DMS114 treated with DMSO at 0.1 percent for 48 hours (cell line): ENCODE data around the gene FOXP3.

Source experiments
- DNase-seq: peaks from one replicate; lab custom pipeline; 2025; ENCODE audit not compliant: unreplicated experiment; lab: John Stamatoyannopoulos, UW

The FOXP3 gene

GRCh38 chrX:49250578-49250977 lies 13.9 kb downstream of the FOXP3 start:
- DNase-seq, result no peak

GRCh38 chrX:49250066-49250465 lies 14.4 kb downstream of the FOXP3 start:
- DNase-seq, result no peak

- no peak for DNase-seq
Observed at GRCh38 chrX:49249616-49250015, 14.9 kb downstream of the FOXP3 start.

- no peak for DNase-seq
Observed at GRCh38 chrX:49249071-49249470, 15.4 kb downstream of the FOXP3 start.

- DNase-seq, result no peak
Observed at GRCh38 chrX:49247916-49248811, 16.3 kb downstream of the FOXP3 start.

- no peak for DNase-seq
Observed at GRCh38 chrX:49247346-49247745, 17.2 kb downstream of the FOXP3 start.

GRCh38 chrX:49246541-49246940 lies 18.0 kb downstream of the FOXP3 start:
- no peak for DNase-seq

GRCh38 chrX:49244207-49244606 lies 20.3 kb downstream of the FOXP3 start:
- DNase-seq, result no peak

- DNase-seq, result no peak
Observed at GRCh38 chrX:49243166-49243565, 21.3 kb downstream of the FOXP3 start.

GRCh38 chrX:49242545-49243066 lies 21.9 kb downstream of the FOXP3 start:
- DNase-seq, result no peak

- DNase-seq, result no peak
Observed at GRCh38 chrX:49238735-49239134, 25.8 kb downstream of the FOXP3 start.

- no peak for DNase-seq
Observed at GRCh38 chrX:49237060-49237459, 27.4 kb downstream of the FOXP3 start.

GRCh38 chrX:49233887-49234555 lies 30.5 kb downstream of the FOXP3 start:
- no peak for DNase-seq

- no peak for DNase-seq
Observed at GRCh38 chrX:49233176-49233575, 31.3 kb downstream of the FOXP3 start, which contains the start of gene CACNA1F. TSS of gene CACNA1F (minus strand) at chrX:49233340. CDS start at chrX:49233309, 31 bp downstream.

- no peak for DNase-seq
Observed at GRCh38 chrX:49232525-49232924, 32.0 kb downstream of the FOXP3 start.

GRCh38 chrX:49231333-49232000 lies 33.0 kb downstream of the FOXP3 start:
- no peak for DNase-seq

- no peak for DNase-seq
Observed at GRCh38 chrX:49230500-49231232, 33.8 kb downstream of the FOXP3 start.

GRCh38 chrX:49228185-49228584 lies 36.3 kb downstream of the FOXP3 start:
- DNase-seq, result no peak

- DNase-seq, result no peak
Observed at GRCh38 chrX:49227726-49228125, 36.8 kb downstream of the FOXP3 start.

GRCh38 chrX:49226946-49227345 lies 37.6 kb downstream of the FOXP3 start:
- no peak for DNase-seq

- no peak for DNase-seq
Observed at GRCh38 chrX:49225858-49226257, 38.7 kb downstream of the FOXP3 start.
